Breast epithelium (tissue), 4 donors: Measurements from ENCODE around the gene METTL25. TPM values are rescaled to one million over a fixed set of nuclear protein-coding genes. Genes with fewer than 3 reads are reported as not detected.

ENCODE experiments used
- DNase-seq, 2 donors: peaks; one replicate each; pipeline ENCODE4 v3.0.0-alpha.2; 2019; ENCODE audit warnings: low spot score in 2 of 2
- H3K27ac ChIP-seq, 2 donors: fragments of 200-600 bp; sonication (generic) in 1 of 2; one replicate each; pipeline ENCODE4 v1.5.1; 2016 to 2019; ENCODE audit warnings: mild to moderate bottlenecking in 1 of 2
- H3K27me3 ChIP-seq, 2 donors: fragments of 200-600 bp; sonication (generic) in 1 of 2; one replicate each; pipeline versions ENCODE4 v1.5.1 to v1.6.0; 2017 to 2019; ENCODE audit warnings: control low read depth in 1 of 2, mild to moderate bottlenecking in 1 of 2
- H3K36me3 ChIP-seq: fragments of 200-600 bp; one replicate; pipeline ENCODE4 v1.5.1; 2019
- H3K4me1 ChIP-seq, 2 donors: fragments of 200-600 bp; sonication (generic); one replicate each; pipeline ENCODE4 v1.5.1; 2016 to 2019; ENCODE audit warnings: control low read depth in 1 of 2
- H3K4me3 ChIP-seq, 3 donors: fragments of 200-600 bp; sonication (generic); 1 replicate in 2 of 3; 2 replicates in 1 of 3; pipeline ENCODE4 v1.5.1; 2016 to 2019; ENCODE audit warnings: mild to moderate bottlenecking in 3 of 3, moderate library complexity in 2 of 3
- H3K9me3 ChIP-seq, 2 donors: fragments of 200-600 bp; sonication (generic) in 1 of 2; one replicate each; pipeline ENCODE4 v1.5.1; 2016 to 2019; ENCODE audit warnings: control low read depth in 1 of 2
- POLR2A ChIP-seq: fragments of 450-650 bp; IDR thresholded peaks from one replicate; pipeline ENCODE4 v1.6.1; 2016; ENCODE audit warnings: antibody characterized with exemption, mild to moderate bottlenecking, moderate library complexity
- POLR2AphosphoS5 ChIP-seq, 3 donors: sonication (generic); formaldehyde crosslinking; IDR thresholded peaks; one replicate each; pipeline ENCODE4 v1.6.1; 2017; ENCODE audit warnings: antibody characterized with exemption in 3 of 3
- intact Hi-C: fragments of 100-400 bp; cut with DNase I; formaldehyde crosslinking; loops from one replicate; pipeline ENCODE4 v1.15.1; 2023; ENCODE audit warnings: low total_unique reads
- total RNA-seq, 3 donors: library from RNA; depleted of rRNA; stranded (reverse); fragments of >200 nt; gene quantifications; one replicate each; pipeline ENCODE4 v1.1.0, GENCODE V29; 2016
- TF ChIP-seq, protein P1 (sequence below), 3 donors: fragments of 450-650 bp; IDR thresholded peaks; one replicate each; pipeline ENCODE4 v1.5.1; 2016 to 2017; ENCODE audit warnings: antibody characterized with exemption in 3 of 3, mild to moderate bottlenecking in 3 of 3, moderate library complexity in 3 of 3

Gene METTL25
- total RNA-seq, 3 donors from 2014 or later, result 10.4 to 38.9 (median 25.9) TPM

DNA sequence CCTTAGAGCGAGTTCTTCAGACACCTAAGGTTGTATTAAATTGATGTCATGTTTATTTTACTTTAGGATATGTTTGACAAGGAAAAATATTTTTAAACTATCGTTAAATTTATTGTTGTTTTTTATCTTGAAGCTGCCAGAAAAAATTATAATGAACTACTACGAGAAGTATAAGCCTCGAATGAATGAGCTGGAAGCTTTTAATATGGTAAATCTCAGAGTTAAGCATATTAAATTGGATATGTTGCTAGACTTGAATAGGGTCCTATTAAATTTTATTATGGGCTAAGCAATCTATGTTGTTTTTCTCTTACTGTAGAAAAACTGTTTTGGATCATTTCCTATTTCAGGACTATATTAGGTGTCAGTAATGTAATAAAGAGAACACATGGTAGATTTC, 118.2 kb downstream of the METTL25 start:
- Histone ChIP-seq H3K4me3 (no peak overlapping the region), H3K9me3 (peaks cover 0 to 3% of the 10 kb centered on the region in 2 donors), H3K27me3 (no peaks in the 10 kb centered on the region), H3K36me3 (no peaks in the 10 kb centered on the region), H3K27ac (no peak overlapping the region), H3K4me1 (no peaks in the 10 kb centered on the region)
- intact Hi-C loops, result no loop called here
- TF ChIP-seq, protein P1, sequence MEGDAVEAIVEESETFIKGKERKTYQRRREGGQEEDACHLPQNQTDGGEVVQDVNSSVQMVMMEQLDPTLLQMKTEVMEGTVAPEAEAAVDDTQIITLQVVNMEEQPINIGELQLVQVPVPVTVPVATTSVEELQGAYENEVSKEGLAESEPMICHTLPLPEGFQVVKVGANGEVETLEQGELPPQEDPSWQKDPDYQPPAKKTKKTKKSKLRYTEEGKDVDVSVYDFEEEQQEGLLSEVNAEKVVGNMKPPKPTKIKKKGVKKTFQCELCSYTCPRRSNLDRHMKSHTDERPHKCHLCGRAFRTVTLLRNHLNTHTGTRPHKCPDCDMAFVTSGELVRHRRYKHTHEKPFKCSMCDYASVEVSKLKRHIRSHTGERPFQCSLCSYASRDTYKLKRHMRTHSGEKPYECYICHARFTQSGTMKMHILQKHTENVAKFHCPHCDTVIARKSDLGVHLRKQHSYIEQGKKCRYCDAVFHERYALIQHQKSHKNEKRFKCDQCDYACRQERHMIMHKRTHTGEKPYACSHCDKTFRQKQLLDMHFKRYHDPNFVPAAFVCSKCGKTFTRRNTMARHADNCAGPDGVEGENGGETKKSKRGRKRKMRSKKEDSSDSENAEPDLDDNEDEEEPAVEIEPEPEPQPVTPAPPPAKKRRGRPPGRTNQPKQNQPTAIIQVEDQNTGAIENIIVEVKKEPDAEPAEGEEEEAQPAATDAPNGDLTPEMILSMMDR (IDR thresholded peaks at IDR 0.05), result no peak
- TF ChIP-seq POLR2AphosphoS5 (IDR thresholded peaks at IDR 0.05), result no peak
- TF ChIP-seq POLR2A, result no peak
- no peak for DNase-seq

DNA sequence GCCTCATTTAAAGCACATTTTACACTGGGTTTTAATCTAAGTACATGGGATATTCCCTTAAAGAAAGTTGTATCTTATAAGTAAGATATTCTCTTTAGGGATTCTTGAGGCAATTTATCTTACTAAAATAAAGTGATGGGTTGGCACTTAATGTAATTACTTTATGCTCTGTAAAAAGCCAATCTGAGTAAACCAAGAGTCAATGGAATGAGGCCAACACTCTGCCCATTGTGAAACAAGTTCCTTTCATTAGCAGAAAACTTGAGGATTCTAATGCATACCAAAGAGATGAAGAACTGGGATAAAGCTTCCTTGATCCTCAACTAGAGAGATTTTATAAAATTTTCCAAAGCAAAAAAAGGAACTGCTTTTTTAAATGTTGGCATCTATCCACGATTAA, 121.2 kb downstream of the METTL25 start:
- no peaks in the 10 kb centered on the region for H3K4me1 ChIP-seq
- no peak overlapping the region for H3K4me3 ChIP-seq
- no peaks in the 10 kb centered on the region for H3K27me3 ChIP-seq
- no peaks in the 10 kb centered on the region for H3K36me3 ChIP-seq
- H3K9me3 ChIP-seq, result no peaks in the 10 kb centered on the region
- no peak for DNase-seq
- intact Hi-C loops, result no loop called here
- no peak overlapping the region for H3K27ac ChIP-seq
- TF ChIP-seq, protein P1 (IDR thresholded peaks at IDR 0.05), result no peak
- TF ChIP-seq POLR2AphosphoS5 (IDR thresholded peaks at IDR 0.05), result no peak
- TF ChIP-seq POLR2A, result no peak

DNA sequence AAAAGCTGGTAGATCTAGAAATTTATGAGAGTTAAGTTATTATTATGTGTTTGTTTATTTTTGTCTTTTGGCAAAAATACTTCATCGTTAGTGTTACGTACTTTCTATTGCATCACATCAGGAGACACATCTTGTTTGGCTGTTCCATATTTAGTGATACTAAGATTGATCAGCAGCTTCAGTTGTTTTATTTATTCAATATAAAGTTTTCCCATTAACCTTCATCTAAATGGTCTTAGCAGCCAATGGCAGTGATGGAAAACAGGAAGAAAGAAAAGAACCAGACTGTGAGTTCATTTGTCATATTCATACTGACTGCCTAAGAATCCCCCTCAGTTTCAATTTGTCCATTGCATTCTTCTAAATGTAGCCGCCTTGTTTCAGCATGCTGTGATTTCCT, 122.3 kb downstream of the METTL25 start:
- H3K36me3 ChIP-seq, result no peaks in the 10 kb centered on the region
- no peak for DNase-seq

DNA sequence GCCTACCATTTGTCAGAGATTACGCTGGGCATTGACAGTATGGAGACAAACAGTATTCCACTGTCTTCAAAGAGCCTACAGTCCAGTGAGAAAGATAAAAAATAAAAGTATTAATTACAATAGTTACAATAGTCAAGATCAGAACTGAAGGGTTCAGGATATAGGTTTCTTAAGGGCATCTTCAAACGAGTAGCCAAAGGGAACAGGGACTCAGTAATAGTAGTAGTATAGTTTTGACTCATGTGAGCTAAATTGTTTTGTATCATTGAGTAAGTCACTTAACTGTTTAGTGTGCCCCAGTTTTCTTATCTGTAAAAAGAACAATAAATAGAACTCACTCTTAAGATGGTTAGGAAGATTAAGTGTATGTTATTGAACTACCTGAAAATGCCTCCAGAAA, 123.6 kb downstream of the METTL25 start:
- no peaks in the 10 kb centered on the region for H3K9me3 ChIP-seq
- H3K27me3 ChIP-seq, result no peaks in the 10 kb centered on the region
- DNase-seq, result no peak
- H3K27ac ChIP-seq, result no peak overlapping the region
- TF ChIP-seq POLR2A (no peak), POLR2AphosphoS5 (IDR thresholded peaks at IDR 0.05) (no peak)
- TF ChIP-seq, protein P1 (IDR thresholded peaks at IDR 0.05), result no peak
- H3K4me3 ChIP-seq, result no peak overlapping the region
- intact Hi-C loops, result no loop called here
- H3K4me1 ChIP-seq, result no peaks in the 10 kb centered on the region
- H3K36me3 ChIP-seq, result no peaks in the 10 kb centered on the region

More for the DNA sequence above, 122.3 kb downstream of the METTL25 start:
- Histone ChIP-seq H3K4me1 (no peaks in the 10 kb centered on the region), H3K27ac (no peak overlapping the region), H3K9me3 (no peaks in the 10 kb centered on the region), H3K4me3 (no peak overlapping the region), H3K27me3 (no peaks in the 10 kb centered on the region)
- TF ChIP-seq POLR2AphosphoS5 (IDR thresholded peaks at IDR 0.05) (no peak), POLR2A (no peak)
- TF ChIP-seq, protein P1 (IDR thresholded peaks at IDR 0.05), result no peak
- intact Hi-C loops, result no loop called here

DNA sequence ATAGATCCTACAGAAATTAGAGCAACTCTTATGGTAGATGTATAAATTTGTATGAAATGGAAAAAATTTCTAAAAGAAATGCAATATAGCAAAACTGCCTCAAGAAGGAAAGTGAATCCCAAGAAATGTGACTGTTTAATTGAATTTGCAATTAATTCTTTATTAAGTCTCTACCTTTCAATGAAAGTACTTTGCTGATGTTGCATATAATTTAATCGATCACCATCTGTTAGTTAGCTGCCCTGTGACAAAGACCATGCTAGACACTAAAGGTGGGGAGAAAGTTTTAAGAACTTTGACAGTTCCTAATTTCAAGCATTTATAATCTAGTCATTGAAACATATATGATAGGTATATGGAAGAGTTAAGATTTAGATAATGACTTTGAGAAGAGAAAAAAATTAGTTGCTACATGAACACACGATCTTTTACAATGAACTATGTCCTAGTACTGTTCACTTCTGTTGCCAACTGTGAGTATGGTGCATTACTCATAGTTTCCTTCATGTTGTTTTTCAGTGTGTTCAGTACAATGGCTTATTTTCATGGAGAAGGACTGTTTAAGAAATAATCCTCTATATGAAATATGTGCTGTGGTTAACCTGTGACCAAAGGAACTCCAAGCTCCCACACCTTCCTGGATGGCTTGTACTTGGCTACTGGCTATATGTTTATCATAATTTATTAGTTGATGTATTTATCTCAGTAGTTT, 128.4 kb downstream of the METTL25 start:
- H3K9me3 ChIP-seq, result no peaks in the 10 kb centered on the region
- H3K27ac ChIP-seq, result no peak overlapping the region
- no peaks in the 10 kb centered on the region for H3K4me1 ChIP-seq
- intact Hi-C loops, result no loop called here
- H3K4me3 ChIP-seq, result no peak overlapping the region
- H3K36me3 ChIP-seq, result no peaks in the 10 kb centered on the region
- DNase-seq, result no peak
- no peaks in the 10 kb centered on the region for H3K27me3 ChIP-seq
- TF ChIP-seq POLR2A, result no peak
- TF ChIP-seq, protein P1 (IDR thresholded peaks at IDR 0.05), result no peak
- no peak for TF ChIP-seq POLR2AphosphoS5 (IDR thresholded peaks at IDR 0.05)
